K562 (cell line): ENCODE results near the gene PRR7. TPM values are rescaled to one million over a fixed set of nuclear protein-coding genes. Genes with fewer than 3 reads are reported as not detected.

Experiments
- BCL6 ChIP-seq: fragments of 250-450 bp; sonication (Bioruptor Pico); IDR thresholded peaks from 2 replicates; pipeline ENCODE4 v1.4.0; 2020
- BRF1 ChIP-seq: IDR thresholded peaks from 3 replicates; pipeline ENCODE4 v1.6.1; 2011; ENCODE audit warnings: borderline replicate concordance, mild to moderate bottlenecking; ENCODE audit not compliant: insufficient read length; ENCODE audit errors: extremely low read depth
- ELF2 ChIP-seq: fragments of 250-450 bp; sonication (Bioruptor Pico); IDR thresholded peaks from 2 replicates; pipeline ENCODE4 v1.5.0; 2021; ENCODE audit warnings: mild to moderate bottlenecking
- FOSL1 ChIP-seq: fragments of 200-800 bp; sonication (Bioruptor generic); conservative IDR thresholded peaks from 2 replicates; pipeline ENCODE4 v1.6.1; 2016; ENCODE audit warnings: missing genetic modification characterization, missing compliant biosample characterization
- FOXA3 ChIP-seq, 2 experiments: fragments of 450-650 bp in 1 of 2; sonication (generic) in 1 of 2; formaldehyde crosslinking; IDR thresholded peaks in 1 of 2; conservative IDR thresholded peaks in 1 of 2; 2 replicates each; pipeline versions ENCODE4 v1.4.0 to v1.8.0; 2020 to 2022; ENCODE audit warnings: mild to moderate bottlenecking in 2 of 2, missing genetic modification reagents in 1 of 2
- KAT8 ChIP-seq: fragments of 450-650 bp; IDR thresholded peaks from 2 replicates; pipeline ENCODE4 v1.6.1; 2016; ENCODE audit warnings: low read depth, mild to moderate bottlenecking
- MCM7 ChIP-seq, 2 experiments: fragments of 450-650 bp; IDR thresholded peaks; 2 replicates each; pipeline ENCODE4 v1.6.1; 2016 to 2018
- MIER1 ChIP-seq: fragments of 450-650 bp; IDR thresholded peaks from 2 replicates; pipeline ENCODE4 v1.6.1; 2016; ENCODE audit warnings: antibody characterized with exemption, mild to moderate bottlenecking, low read depth
- MTA1 ChIP-seq: fragments of 450-650 bp; IDR thresholded peaks from 2 replicates; pipeline ENCODE4 v1.6.1; 2017; ENCODE audit warnings: borderline replicate concordance
- POLR2AphosphoS2 ChIP-seq: IDR thresholded peaks from 2 replicates; pipeline ENCODE4 v1.6.1; 2012; ENCODE audit warnings: low read length, improper control_type of control experiment
- POLR2AphosphoS5 ChIP-seq: IDR thresholded peaks from 2 replicates; pipeline ENCODE4 v1.6.1; 2011; ENCODE audit warnings: mild to moderate bottlenecking, low read depth, low read length, moderate library complexity; ENCODE audit not compliant: control insufficient read depth, insufficient read depth
- TAF7 ChIP-seq: fragments of 450-650 bp; IDR thresholded peaks from 2 replicates; pipeline ENCODE4 v1.6.1; 2016; ENCODE audit warnings: missing genetic modification characterization, missing compliant biosample characterization
- TARDBP ChIP-seq: fragments of 450-650 bp; IDR thresholded peaks from 2 replicates; pipeline ENCODE4 v1.6.1; 2016
- TOE1 ChIP-seq, 2 experiments: fragments of 450-650 bp in 1 of 2; sonication (generic) in 1 of 2; formaldehyde crosslinking in 1 of 2; IDR thresholded peaks; 2 replicates each; pipeline versions ENCODE4 v1.7.1 to v1.8.0; 2016 to 2022; ENCODE audit warnings: borderline replicate concordance in 2 of 2, mild to moderate bottlenecking in 2 of 2, antibody characterized with exemption in 1 of 2, inconsistent platforms in 1 of 2, low read depth in 1 of 2, missing genetic modification reagents in 1 of 2, moderate library complexity in 1 of 2
- YY1 ChIP-seq, 3 experiments: IDR thresholded peaks; 2 replicates each; pipeline ENCODE4 v1.6.1; 2011; ENCODE audit warnings: low read length in 2 of 3, mild to moderate bottlenecking in 2 of 3, moderate library complexity in 2 of 3, borderline replicate concordance in 1 of 3, control low read depth in 1 of 3, low read depth in 1 of 3; ENCODE audit not compliant: insufficient read depth in 3 of 3, insufficient replicate concordance in 2 of 3, control insufficient read depth in 1 of 3, insufficient read length in 1 of 3; ENCODE audit errors: extremely low read depth in 1 of 3
- ZFP36 ChIP-seq: fragments of 150-350 bp; IDR thresholded peaks from 2 replicates; pipeline ENCODE4 v1.6.1; 2018; ENCODE audit warnings: low read length, low read depth; ENCODE audit not compliant: partially characterized antibody
- ZNF165 ChIP-seq: fragments of 250-450 bp; sonication (Bioruptor Pico); IDR thresholded peaks from 2 replicates; pipeline ENCODE4 v1.4.0; 2020; ENCODE audit warnings: borderline replicate concordance
- ZNF23 ChIP-seq: fragments of 250-450 bp; sonication (Bioruptor Pico); IDR thresholded peaks from 2 replicates; pipeline ENCODE4 v1.4.0; 2020; ENCODE audit warnings: mild to moderate bottlenecking
- ZNF316 ChIP-seq: fragments of 450-650 bp; IDR thresholded peaks from 2 replicates; pipeline ENCODE4 v1.6.1; 2016
- polyA plus RNA-seq, 8 experiments: library from polyadenylated mRNA; depleted of rRNA in 4 of 8; stranded (reverse) in 5 of 8; unstranded in 3 of 8; fragments of >200 nt; fragmentation: Nextera tagmentation in 2 of 8; fragmentation: Illumina TruSeq in 1 of 8; extraction: Ambion mirVana in 2 of 8; extraction: Trizol in 1 of 8; gene quantifications; 2 replicates each; pipeline versions ENCODE4 v1.2.1 to v1.2.3, GENCODE V29; 2011 to 2014; ENCODE audit warnings: inconsistent platforms in 1 of 8, missing spikeins in 1 of 8
- total RNA-seq, 7 experiments: library from RNA; depleted of rRNA in 6 of 7; stranded (reverse); fragments of >200 nt in 6 of 7; fragmentation: Illumina TruSeq in 2 of 7; extraction: Trizol in 2 of 7; gene quantifications; 2 replicates each; pipeline versions ENCODE4 v1.2.1 to v1.2.3, GENCODE V29; 2011 to 2021; ENCODE audit warnings: low replicate concordance in 1 of 7
- TF ChIP-seq, protein P1 (sequence below): fragments of 450-650 bp; IDR thresholded peaks from 2 replicates; pipeline ENCODE4 v1.6.1; 2017; ENCODE audit warnings: mild to moderate bottlenecking, moderate library complexity
- TF ChIP-seq, protein P2 (sequence below): sonication (generic); formaldehyde crosslinking; IDR thresholded peaks from 2 replicates; pipeline ENCODE4 v1.8.0; 2022; ENCODE audit warnings: mild to moderate bottlenecking, missing genetic modification reagents, borderline replicate concordance
- TF ChIP-seq, protein P3 (sequence below): fragments of 450-650 bp; IDR thresholded peaks from 2 replicates; pipeline ENCODE4 v1.7.1; 2018; ENCODE audit warnings: mild to moderate bottlenecking, low read depth; ENCODE audit not compliant: partially characterized antibody

Gene PRR7
- total and polyA plus RNA-seq, 9 of the 15 experiments (the other 6 are each of a cell fraction or from before 2014, with no cell fraction given): 0.80 to 11.3 (median 10.4) TPM; not detected in 4

DNA sequence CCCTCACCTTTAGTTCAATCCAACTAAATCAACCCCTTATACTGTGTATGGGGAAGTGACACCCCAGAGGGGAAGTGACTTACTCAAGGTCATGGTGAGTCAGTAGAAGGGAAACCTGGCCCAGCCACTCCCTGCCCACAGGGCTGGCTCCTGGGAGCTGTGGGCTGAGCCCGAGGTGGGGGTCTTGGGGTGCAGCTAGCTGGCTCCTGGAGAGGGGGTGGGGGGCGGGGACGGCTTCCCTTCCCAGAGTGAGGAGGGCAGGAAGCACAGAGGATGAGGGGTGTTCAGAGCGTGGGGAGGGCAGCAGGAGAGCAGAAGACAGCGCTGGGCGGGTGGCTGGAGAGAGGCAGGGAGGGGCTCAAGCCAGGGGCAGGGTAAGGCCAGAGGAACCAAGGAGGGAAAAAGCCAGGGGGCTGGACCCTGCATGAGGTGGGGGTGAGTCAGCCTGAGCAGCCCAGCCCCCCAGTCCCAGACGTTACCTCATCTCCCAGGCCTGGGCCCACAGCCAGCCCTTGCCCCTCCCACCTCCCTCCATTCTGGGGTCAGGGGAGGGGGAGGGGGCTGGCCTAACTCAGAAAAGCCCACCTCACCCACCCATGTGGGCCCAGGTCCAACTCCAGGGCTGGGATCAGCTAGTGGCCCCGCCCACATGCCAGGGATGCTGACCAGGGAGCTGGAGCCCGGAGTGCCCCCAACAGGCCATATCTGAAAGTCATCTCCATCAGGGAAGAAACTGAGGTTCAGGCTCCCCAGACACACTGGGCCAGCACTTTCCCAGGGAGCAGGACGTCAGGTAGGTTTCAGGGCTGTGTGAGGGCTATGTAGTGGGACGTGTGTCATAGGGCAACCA, 48.0 kb downstream of the PRR7 start (continued):
- TF ChIP-seq POLR2AphosphoS5 (0 out of 2 replicates have a peak, but pooled peaks have one; percentile 11), MIER1 (no peak), TOE1 (IDR thresholded peaks at IDR 0.05; ENCODE audit: borderline replicate concordance) (no peak), TOE1 (CRISPR knock-in tag; IDR thresholded peaks at IDR 0.05; ENCODE audit: borderline replicate concordance, low read depth) (no peak), TARDBP (no peak), MCM7 (IDR thresholded peaks at IDR 0.05) (no peak), ELF2 (CRISPR knock-in tag) (no peak), ZNF316 (no peak; the same call in 1 of the 2 replicates), MTA1 (no peak), POLR2AphosphoS2 (no peak), BCL6 (CRISPR knock-in tag) (no peak), FOXA3 (CRISPR knock-in tag; conservative IDR thresholded peaks at IDR 0.05 in 1 of 2, IDR thresholded peaks at IDR 0.05 in 1 of 2) (no peak), ZFP36 (no peak), ZNF23 (CRISPR knock-in tag) (no peak), KAT8 (no peak), BRF1 (no peak), YY1 (IDR thresholded peaks at IDR 0.05; ENCODE audit: borderline replicate concordance in 1 of 3, control insufficient read depth in 1 of 3, extremely low read depth in 1 of 3, insufficient read depth in 3 of 3, insufficient read length in 1 of 3, insufficient replicate concordance in 2 of 3, low read depth in 1 of 3, low read length in 2 of 3) (no peak), TAF7 (tag) (no peak), FOSL1 (peak; percentile 79), ZNF165 (CRISPR knock-in tag) (no peak)
- TF ChIP-seq, protein P1, sequence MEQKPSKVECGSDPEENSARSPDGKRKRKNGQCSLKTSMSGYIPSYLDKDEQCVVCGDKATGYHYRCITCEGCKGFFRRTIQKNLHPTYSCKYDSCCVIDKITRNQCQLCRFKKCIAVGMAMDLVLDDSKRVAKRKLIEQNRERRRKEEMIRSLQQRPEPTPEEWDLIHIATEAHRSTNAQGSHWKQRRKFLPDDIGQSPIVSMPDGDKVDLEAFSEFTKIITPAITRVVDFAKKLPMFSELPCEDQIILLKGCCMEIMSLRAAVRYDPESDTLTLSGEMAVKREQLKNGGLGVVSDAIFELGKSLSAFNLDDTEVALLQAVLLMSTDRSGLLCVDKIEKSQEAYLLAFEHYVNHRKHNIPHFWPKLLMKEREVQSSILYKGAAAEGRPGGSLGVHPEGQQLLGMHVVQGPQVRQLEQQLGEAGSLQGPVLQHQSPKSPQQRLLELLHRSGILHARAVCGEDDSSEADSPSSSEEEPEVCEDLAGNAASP: no peak
- TF ChIP-seq, protein P2, sequence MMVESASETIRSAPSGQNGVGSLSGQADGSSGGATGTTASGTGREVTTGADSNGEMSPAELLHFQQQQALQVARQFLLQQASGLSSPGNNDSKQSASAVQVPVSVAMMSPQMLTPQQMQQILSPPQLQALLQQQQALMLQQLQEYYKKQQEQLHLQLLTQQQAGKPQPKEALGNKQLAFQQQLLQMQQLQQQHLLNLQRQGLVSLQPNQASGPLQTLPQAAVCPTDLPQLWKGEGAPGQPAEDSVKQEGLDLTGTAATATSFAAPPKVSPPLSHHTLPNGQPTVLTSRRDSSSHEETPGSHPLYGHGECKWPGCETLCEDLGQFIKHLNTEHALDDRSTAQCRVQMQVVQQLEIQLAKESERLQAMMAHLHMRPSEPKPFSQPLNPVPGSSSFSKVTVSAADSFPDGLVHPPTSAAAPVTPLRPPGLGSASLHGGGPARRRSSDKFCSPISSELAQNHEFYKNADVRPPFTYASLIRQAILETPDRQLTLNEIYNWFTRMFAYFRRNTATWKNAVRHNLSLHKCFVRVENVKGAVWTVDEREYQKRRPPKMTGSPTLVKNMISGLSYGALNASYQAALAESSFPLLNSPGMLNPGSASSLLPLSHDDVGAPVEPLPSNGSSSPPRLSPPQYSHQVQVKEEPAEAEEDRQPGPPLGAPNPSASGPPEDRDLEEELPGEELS: no peak
- TF ChIP-seq, protein P3, sequence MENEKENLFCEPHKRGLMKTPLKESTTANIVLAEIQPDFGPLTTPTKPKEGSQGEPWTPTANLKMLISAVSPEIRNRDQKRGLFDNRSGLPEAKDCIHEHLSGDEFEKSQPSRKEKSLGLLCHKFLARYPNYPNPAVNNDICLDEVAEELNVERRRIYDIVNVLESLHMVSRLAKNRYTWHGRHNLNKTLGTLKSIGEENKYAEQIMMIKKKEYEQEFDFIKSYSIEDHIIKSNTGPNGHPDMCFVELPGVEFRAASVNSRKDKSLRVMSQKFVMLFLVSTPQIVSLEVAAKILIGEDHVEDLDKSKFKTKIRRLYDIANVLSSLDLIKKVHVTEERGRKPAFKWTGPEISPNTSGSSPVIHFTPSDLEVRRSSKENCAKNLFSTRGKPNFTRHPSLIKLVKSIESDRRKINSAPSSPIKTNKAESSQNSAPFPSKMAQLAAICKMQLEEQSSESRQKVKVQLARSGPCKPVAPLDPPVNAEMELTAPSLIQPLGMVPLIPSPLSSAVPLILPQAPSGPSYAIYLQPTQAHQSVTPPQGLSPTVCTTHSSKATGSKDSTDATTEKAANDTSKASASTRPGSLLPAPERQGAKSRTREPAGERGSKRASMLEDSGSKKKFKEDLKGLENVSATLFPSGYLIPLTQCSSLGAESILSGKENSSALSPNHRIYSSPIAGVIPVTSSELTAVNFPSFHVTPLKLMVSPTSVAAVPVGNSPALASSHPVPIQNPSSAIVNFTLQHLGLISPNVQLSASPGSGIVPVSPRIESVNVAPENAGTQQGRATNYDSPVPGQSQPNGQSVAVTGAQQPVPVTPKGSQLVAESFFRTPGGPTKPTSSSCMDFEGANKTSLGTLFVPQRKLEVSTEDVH: no peak
